Ovary (tissue), 3 donors: ENCODE data around the gene ABCG2.

Experiments used
- CTCF ChIP-seq, 3 donors: fragments of 450-650 bp in 2 of 3; fragments of 200-600 bp in 1 of 3; IDR thresholded peaks; one replicate each; pipeline versions ENCODE4 v1.5.1 to v1.8.0; 2016 to 2022; ENCODE audit warnings: antibody characterized with exemption in 3 of 3, mild to moderate bottlenecking in 1 of 3
- POLR2A ChIP-seq: fragments of 450-650 bp; IDR thresholded peaks from one replicate; pipeline ENCODE4 v1.6.1; 2017; ENCODE audit warnings: antibody characterized with exemption, mild to moderate bottlenecking, moderate library complexity
- donor health status: DM: no; HTN: no; CAD: no.

- peak in 1 of 3 donors; percentile 14 for TF ChIP-seq CTCF (IDR thresholded peaks at IDR 0.05)
- TF ChIP-seq POLR2A, result no peak
These were observed 103.5 kb downstream of the ABCG2 start for GRCh38 chr4:88054901-88055300.
